ENCODE results near the gene PTGDS.

DNA sequence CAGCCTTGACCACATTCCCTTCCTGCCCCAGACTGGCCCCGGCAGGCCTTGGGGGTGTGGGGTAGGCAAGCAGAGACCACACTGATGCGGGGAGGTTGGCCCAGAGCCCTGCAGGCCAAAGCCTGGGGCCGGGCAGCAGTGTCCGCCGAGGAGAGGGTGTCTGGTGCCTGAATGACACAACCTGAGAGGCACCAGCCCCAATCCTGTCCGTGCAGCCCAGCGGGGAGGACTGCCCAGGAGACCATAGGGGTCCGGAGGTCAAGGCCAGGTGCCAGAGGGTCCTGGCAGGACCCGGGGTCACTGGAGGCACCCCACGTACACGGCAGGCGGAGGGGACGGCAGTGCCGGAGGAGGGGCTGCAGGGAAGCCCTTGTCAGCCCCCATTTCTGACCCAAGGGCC lies 5.6 kb upstream of the PTGDS start:
- TF ChIP-seq, protein P1, sequence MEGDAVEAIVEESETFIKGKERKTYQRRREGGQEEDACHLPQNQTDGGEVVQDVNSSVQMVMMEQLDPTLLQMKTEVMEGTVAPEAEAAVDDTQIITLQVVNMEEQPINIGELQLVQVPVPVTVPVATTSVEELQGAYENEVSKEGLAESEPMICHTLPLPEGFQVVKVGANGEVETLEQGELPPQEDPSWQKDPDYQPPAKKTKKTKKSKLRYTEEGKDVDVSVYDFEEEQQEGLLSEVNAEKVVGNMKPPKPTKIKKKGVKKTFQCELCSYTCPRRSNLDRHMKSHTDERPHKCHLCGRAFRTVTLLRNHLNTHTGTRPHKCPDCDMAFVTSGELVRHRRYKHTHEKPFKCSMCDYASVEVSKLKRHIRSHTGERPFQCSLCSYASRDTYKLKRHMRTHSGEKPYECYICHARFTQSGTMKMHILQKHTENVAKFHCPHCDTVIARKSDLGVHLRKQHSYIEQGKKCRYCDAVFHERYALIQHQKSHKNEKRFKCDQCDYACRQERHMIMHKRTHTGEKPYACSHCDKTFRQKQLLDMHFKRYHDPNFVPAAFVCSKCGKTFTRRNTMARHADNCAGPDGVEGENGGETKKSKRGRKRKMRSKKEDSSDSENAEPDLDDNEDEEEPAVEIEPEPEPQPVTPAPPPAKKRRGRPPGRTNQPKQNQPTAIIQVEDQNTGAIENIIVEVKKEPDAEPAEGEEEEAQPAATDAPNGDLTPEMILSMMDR (IDR thresholded peaks at IDR 0.05), result no peak
- no peak for TF ChIP-seq POLR2AphosphoS5 (IDR thresholded peaks at IDR 0.05)

Measured in breast epithelium (tissue), 3 donors.